GM19455 (cell line): ENCODE results near the gene RITA1.
"Not testable (repeated sequence)": the region's sequence is repeated elsewhere in the genome, so short reads cannot be mapped to it uniquely, and the experiment has no call there.

ENCODE experiments used
- ATAC-seq: cut with Tn5 transposase; IDR thresholded peaks from one replicate; pipeline ENCODE4 v1.9.1; 2021; ENCODE audit not compliant: unreplicated experiment

Gene RITA1

GRCh38 chr12:113185180-113186032 is at the start of gene RITA1, which contains the start of gene DDX54:
TSS of gene RITA1 (plus strand) at chr12:113185721. CDS start at chr12:113186747, 1,026 bp downstream.
TSS of gene DDX54 (minus strand) at chr12:113185478. CDS start at chr12:113185451, 27 bp downstream.
- ATAC-seq, result peak; percentile 50

- no peak for ATAC-seq
Observed at GRCh38 chr12:113136128-113136989, 49.2 kb upstream of the RITA1 start.

GRCh38 chr12:113136990-113137511 is 48.5 kb upstream of the RITA1 start:
- no peak for ATAC-seq

- ATAC-seq, result no peak
Observed at GRCh38 chr12:113137861-113138783, 47.4 kb upstream of the RITA1 start.

- ATAC-seq, result no peak
Observed at GRCh38 chr12:113138826-113139225, 46.7 kb upstream of the RITA1 start.

GRCh38 chr12:113140706-113141105 is 44.8 kb upstream of the RITA1 start:
- no peak for ATAC-seq

GRCh38 chr12:113141716-113142115 is 43.8 kb upstream of the RITA1 start:
- ATAC-seq, result not testable (repeated sequence)

GRCh38 chr12:113142173-113142885 is 43.2 kb upstream of the RITA1 start:
- ATAC-seq, result no peak

- ATAC-seq, result no peak
Observed at GRCh38 chr12:113142886-113143332, 42.6 kb upstream of the RITA1 start.

GRCh38 chr12:113143959-113144358 is 41.6 kb upstream of the RITA1 start:
- no peak for ATAC-seq

- no peak for ATAC-seq
Observed at GRCh38 chr12:113144806-113145205, 40.7 kb upstream of the RITA1 start.

GRCh38 chr12:113145720-113146551 is 39.6 kb upstream of the RITA1 start:
- ATAC-seq, result no peak

GRCh38 chr12:113146999-113147398 is 38.5 kb upstream of the RITA1 start:
- ATAC-seq, result no peak

- ATAC-seq, result no peak
Observed at GRCh38 chr12:113149361-113150150, 36.0 kb upstream of the RITA1 start, which contains the start of gene CFAP73. TSS of gene CFAP73 (plus strand) at chr12:113149724. CDS start at chr12:113149858, 134 bp downstream.

- no peak for ATAC-seq
Observed at GRCh38 chr12:113151655-113152054, 33.9 kb upstream of the RITA1 start.

GRCh38 chr12:113152196-113152834 is 33.2 kb upstream of the RITA1 start:
- ATAC-seq, result no peak
